ENCODE measurements around the gene POLR3A. TPM values are rescaled to one million over a fixed set of nuclear protein-coding genes. Genes with fewer than 3 reads are reported as not detected.

The POLR3A gene
- total and polyA plus RNA-seq, 2 of the 13 experiments (the other 11 are each of a cell fraction or from before 2014, with no cell fraction given), result 13.6 to 19.2 TPM

GRCh38 chr10:78025685-78026364 is 3.5 kb downstream of the POLR3A start (continued):
- TF ChIP-seq PAXIP1 (CRISPR knock-in tag; conservative IDR thresholded peaks at IDR 0.05) (no peak), ZNF34 (CRISPR knock-in tag; IDR thresholded peaks at IDR 0.05; ENCODE audit: borderline replicate concordance) (no peak), ZNF780A (CRISPR knock-in tag; IDR thresholded peaks at IDR 0.05) (no peak), EP300 (IDR thresholded peaks at IDR 0.05; ENCODE audit: low read depth in 2 of 2, low read length in 2 of 2) (no peak), EP300 (CRISPR knock-in tag; IDR thresholded peaks at IDR 0.05; ENCODE audit: borderline replicate concordance) (no peak), SUZ12 (IDR thresholded peaks at IDR 0.05; ENCODE audit: low read depth, low read length) (no peak), ETV5 (CRISPR knock-in tag; IDR thresholded peaks at IDR 0.05; ENCODE audit: borderline replicate concordance) (no peak), ZNF317 (CRISPR knock-in tag; IDR thresholded peaks at IDR 0.05) (no peak), GFI1 (CRISPR knock-in tag; IDR thresholded peaks at IDR 0.05; ENCODE audit: borderline replicate concordance) (no peak), ZNF235 (CRISPR knock-in tag; IDR thresholded peaks at IDR 0.05; ENCODE audit: borderline replicate concordance) (no peak), ADNP (CRISPR knock-in tag; IDR thresholded peaks at IDR 0.05) (no peak), TCF7 (IDR thresholded peaks at IDR 0.05; ENCODE audit: low read depth) (no peak)
- TF ChIP-seq, protein P1, sequence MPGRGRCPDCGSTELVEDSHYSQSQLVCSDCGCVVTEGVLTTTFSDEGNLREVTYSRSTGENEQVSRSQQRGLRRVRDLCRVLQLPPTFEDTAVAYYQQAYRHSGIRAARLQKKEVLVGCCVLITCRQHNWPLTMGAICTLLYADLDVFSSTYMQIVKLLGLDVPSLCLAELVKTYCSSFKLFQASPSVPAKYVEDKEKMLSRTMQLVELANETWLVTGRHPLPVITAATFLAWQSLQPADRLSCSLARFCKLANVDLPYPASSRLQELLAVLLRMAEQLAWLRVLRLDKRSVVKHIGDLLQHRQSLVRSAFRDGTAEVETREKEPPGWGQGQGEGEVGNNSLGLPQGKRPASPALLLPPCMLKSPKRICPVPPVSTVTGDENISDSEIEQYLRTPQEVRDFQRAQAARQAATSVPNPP (CRISPR knock-in tag; IDR thresholded peaks at IDR 0.05), result no peak
